HEK293 (cell line): Measurements from ENCODE around the gene PKIB.

Source experiments
- CTCF ChIA-PET: fragments of 350-600 bp; formaldehyde crosslinking; extraction: SDS; loops from one replicate; lab custom pipeline; 2021; ENCODE audit warnings: antibody characterized with exemption; lab: Yijun Ruan, JAX
- POLR2A ChIA-PET: fragments of 300-600 bp; formaldehyde crosslinking; extraction: SDS; loops from one replicate; lab custom pipeline; 2020; ENCODE audit warnings: antibody characterized with exemption, inconsistent platforms; lab: Yijun Ruan, JAX
- H3K27ac ChIP-seq: fragments of 200-500 bp; sonication (Bioruptor generic); 2 replicates; pipeline ENCODE4 v1.5.1; 2014; ENCODE audit warnings: low read depth, low read length, control low read depth, inconsistent platforms; ENCODE audit errors: extremely low read depth
- H3K36me3 ChIP-seq, 2 experiments: fragments of 200-500 bp in 1 of 2; sonication (Bioruptor generic) in 1 of 2; 1 replicate in 1 of 2; 2 replicates in 1 of 2; pipeline ENCODE4 v1.5.1; 2014 to 2017; ENCODE audit warnings: inconsistent platforms in 2 of 2, low read length in 2 of 2; ENCODE audit not compliant: control insufficient read depth in 2 of 2, insufficient read depth in 1 of 2
- H3K4me1 ChIP-seq: fragments of 200-500 bp; sonication (Bioruptor generic); 2 replicates; pipeline ENCODE4 v1.5.1; 2014; ENCODE audit warnings: mild to moderate bottlenecking, low read length, inconsistent platforms; ENCODE audit not compliant: control insufficient read depth, insufficient read depth
- H3K4me3 ChIP-seq: 2 replicates; pipeline ENCODE4 v1.5.1; 2011; ENCODE audit warnings: low read depth, mild to moderate bottlenecking, control low read depth, low read length, moderate library complexity
- H3K9me3 ChIP-seq: fragments of 200-500 bp; sonication (Bioruptor generic); 2 replicates; pipeline ENCODE4 v1.5.1; 2014; ENCODE audit warnings: low read depth, low read length, inconsistent platforms; ENCODE audit not compliant: control insufficient read depth, insufficient read depth
- BCL11A ChIP-seq: fragments of 450-650 bp; formaldehyde crosslinking; IDR thresholded peaks from 2 replicates; pipeline ENCODE4 v1.5.1; 2016; ENCODE audit warnings: low read depth, missing biosample characterization, missing genetic modification characterization
- GLIS1 ChIP-seq: fragments of 450-650 bp; formaldehyde crosslinking; IDR thresholded peaks from 2 replicates; pipeline ENCODE4 v1.5.1; 2016; ENCODE audit warnings: missing biosample characterization, missing genetic modification characterization
- HIC1 ChIP-seq: fragments of 450-650 bp; formaldehyde crosslinking; IDR thresholded peaks from 2 replicates; pipeline ENCODE4 v1.5.1; 2016; ENCODE audit warnings: missing biosample characterization, missing genetic modification characterization
- SCRT1 ChIP-seq: fragments of 450-650 bp; formaldehyde crosslinking; IDR thresholded peaks from 2 replicates; pipeline ENCODE4 v1.5.1; 2016; ENCODE audit warnings: missing biosample characterization, missing genetic modification characterization, borderline replicate concordance
- TRIM28 ChIP-seq: IDR thresholded peaks from 2 replicates; pipeline ENCODE4 v1.6.1; 2011; ENCODE audit warnings: low read length, control low read depth, borderline replicate concordance
- ZBTB1 ChIP-seq: fragments of 450-650 bp; formaldehyde crosslinking; IDR thresholded peaks from 2 replicates; pipeline ENCODE4 v1.5.1; 2016; ENCODE audit warnings: missing biosample characterization, missing genetic modification characterization
- ZBTB20 ChIP-seq: fragments of 450-650 bp; formaldehyde crosslinking; IDR thresholded peaks from 2 replicates; pipeline ENCODE4 v1.5.1; 2016; ENCODE audit warnings: missing biosample characterization, missing genetic modification characterization
- ZBTB44 ChIP-seq: fragments of 450-650 bp; IDR thresholded peaks from 2 replicates; pipeline ENCODE4 v1.5.1; 2018; ENCODE audit warnings: missing biosample characterization, mild to moderate bottlenecking, missing genetic modification characterization
- ZNF155 ChIP-seq: fragments of 450-650 bp; formaldehyde crosslinking; IDR thresholded peaks from 2 replicates; pipeline ENCODE4 v1.5.1; 2016; ENCODE audit warnings: missing biosample characterization, missing genetic modification characterization
- ZNF354C ChIP-seq: fragments of 450-650 bp; formaldehyde crosslinking; IDR thresholded peaks from 2 replicates; pipeline ENCODE4 v1.5.1; 2016; ENCODE audit warnings: missing biosample characterization, missing genetic modification characterization, low read depth, borderline replicate concordance
- ZNF660 ChIP-seq: fragments of 450-650 bp; IDR thresholded peaks from 2 replicates; pipeline ENCODE4 v1.5.1; 2018; ENCODE audit warnings: missing biosample characterization, mild to moderate bottlenecking, missing genetic modification characterization
- ZSCAN5A ChIP-seq: fragments of 450-650 bp; formaldehyde crosslinking; IDR thresholded peaks from 2 replicates; pipeline ENCODE4 v1.5.1; 2016; ENCODE audit warnings: missing biosample characterization, missing genetic modification characterization

PKIB gene

GRCh38 chr6:122766256-122766655 is 156.1 kb downstream of the PKIB start (continued):
- TF ChIP-seq ZBTB44 (tag by site-specific recombination) (no peak), ZBTB20 (tag by site-specific recombination) (no peak), ZSCAN5A (tag by site-specific recombination) (no peak), ZNF660 (no peak), ZBTB1 (no peak), GLIS1 (tag by site-specific recombination) (no peak), ZNF155 (no peak), ZNF354C (no peak), SCRT1 (tag by site-specific recombination) (no peak)

GRCh38 chr6:122770835-122771601 is 160.8 kb downstream of the PKIB start:
- ChIA-PET CTCF (interaction anchor here (0.9 to 2.4 kb wide), 2 partner anchors 24 to 68 kb away, joined by 3 to 11 read pairs; no protein-coding TSS in a partner anchor), POLR2A (no interaction called here)
- H3K27ac ChIP-seq, result no peak overlapping the region
- no peak overlapping the region for H3K4me3 ChIP-seq
- no peaks in the 10 kb centered on the region for H3K4me1 ChIP-seq
- H3K36me3 ChIP-seq, result no peaks in the 10 kb centered on the region
- TF ChIP-seq TRIM28, result 0 out of 2 replicates have a peak, but pooled peaks have one; percentile 38
- TF ChIP-seq ZBTB44 (tag by site-specific recombination), result no peak
- H3K9me3 ChIP-seq, result no peaks in the 10 kb centered on the region

- Histone ChIP-seq H3K9me3 (no peaks in the 10 kb centered on the region), H3K36me3 (no peaks in the 10 kb centered on the region), H3K4me3 (no peak overlapping the region), H3K4me1 (no peaks in the 10 kb centered on the region), H3K27ac (no peak overlapping the region)
- POLR2A ChIA-PET, result interaction anchor here (1.4 kb wide), 1 partner anchor 16 kb away, joined by 5 read pairs; the partner anchor contains the start of gene SMPDL3A
- CTCF ChIA-PET, result interaction anchor here (1.2 kb wide), 1 partner anchor 17 kb away, joined by 3 read pairs; the partner anchor contains the start of gene SMPDL3A
- no peak for TF ChIP-seq BCL11A (tag by site-specific recombination)
- peak; percentile 71; the same call in 1 of the 2 replicates for TF ChIP-seq HIC1 (tag by site-specific recombination)
Observed at GRCh38 chr6:122772724-122773415, 162.7 kb downstream of the PKIB start.
